Hepatocyte (in vitro differentiated cells): Measurements from ENCODE around the gene RPE.

Experiments
- EZH2 ChIP-seq: fragments of 200-600 bp; sonication (generic); IDR thresholded peaks from 2 replicates; pipeline ENCODE4 v1.6.1; 2016; ENCODE audit warnings: antibody characterized with exemption, mild to moderate bottlenecking, borderline replicate concordance
- TF ChIP-seq, protein P1 (sequence below): fragments of 200-600 bp; sonication (generic); IDR thresholded peaks from 2 replicates; pipeline ENCODE4 v1.5.1; 2016; ENCODE audit warnings: antibody characterized with exemption, mild to moderate bottlenecking; ENCODE audit not compliant: poor library complexity

DNA sequence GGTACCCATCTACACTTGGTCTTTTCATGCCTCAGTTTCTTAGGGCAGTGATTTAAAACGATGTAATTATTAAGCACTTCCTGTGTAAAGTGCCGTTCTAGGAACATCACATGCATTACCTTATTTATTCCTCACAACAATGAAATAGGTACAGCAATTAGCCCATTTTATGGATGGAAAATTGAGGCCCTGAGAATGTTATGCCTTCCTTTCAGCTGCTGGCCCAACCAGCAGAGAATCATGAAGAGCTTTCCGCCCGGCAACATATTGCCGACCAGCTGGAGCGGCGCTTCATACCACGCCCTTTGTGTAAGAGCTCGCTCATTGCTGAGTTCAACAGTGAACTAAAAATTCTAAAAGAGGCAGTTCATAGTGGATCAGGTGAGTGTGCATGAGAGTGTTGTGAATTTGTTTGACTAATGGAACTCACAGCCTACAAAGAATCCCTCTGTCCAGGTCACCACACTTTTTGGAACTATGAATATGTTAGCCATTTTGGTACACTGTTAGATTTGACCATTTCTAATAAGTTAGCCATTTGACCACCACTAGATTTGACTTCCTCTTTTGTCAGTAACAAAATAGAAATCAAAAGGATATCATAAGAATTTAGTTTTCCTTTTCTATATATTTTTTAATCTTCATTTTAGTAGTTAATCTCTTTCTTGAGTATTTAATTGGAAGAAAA lies 25.6 kb upstream of the RPE start:
- TF ChIP-seq, protein P1, sequence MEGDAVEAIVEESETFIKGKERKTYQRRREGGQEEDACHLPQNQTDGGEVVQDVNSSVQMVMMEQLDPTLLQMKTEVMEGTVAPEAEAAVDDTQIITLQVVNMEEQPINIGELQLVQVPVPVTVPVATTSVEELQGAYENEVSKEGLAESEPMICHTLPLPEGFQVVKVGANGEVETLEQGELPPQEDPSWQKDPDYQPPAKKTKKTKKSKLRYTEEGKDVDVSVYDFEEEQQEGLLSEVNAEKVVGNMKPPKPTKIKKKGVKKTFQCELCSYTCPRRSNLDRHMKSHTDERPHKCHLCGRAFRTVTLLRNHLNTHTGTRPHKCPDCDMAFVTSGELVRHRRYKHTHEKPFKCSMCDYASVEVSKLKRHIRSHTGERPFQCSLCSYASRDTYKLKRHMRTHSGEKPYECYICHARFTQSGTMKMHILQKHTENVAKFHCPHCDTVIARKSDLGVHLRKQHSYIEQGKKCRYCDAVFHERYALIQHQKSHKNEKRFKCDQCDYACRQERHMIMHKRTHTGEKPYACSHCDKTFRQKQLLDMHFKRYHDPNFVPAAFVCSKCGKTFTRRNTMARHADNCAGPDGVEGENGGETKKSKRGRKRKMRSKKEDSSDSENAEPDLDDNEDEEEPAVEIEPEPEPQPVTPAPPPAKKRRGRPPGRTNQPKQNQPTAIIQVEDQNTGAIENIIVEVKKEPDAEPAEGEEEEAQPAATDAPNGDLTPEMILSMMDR: no peak
- no peak for TF ChIP-seq EZH2
